GM19025 (cell line): Measurements from ENCODE around the gene SCRT2.

Experiments used
- ATAC-seq: cut with Tn5 transposase; IDR thresholded peaks from one replicate; pipeline ENCODE4 v1.9.1; 2021; ENCODE audit warnings: mild to moderate bottlenecking, low read depth, moderate library complexity; ENCODE audit not compliant: unreplicated experiment

Gene SCRT2

DNA sequence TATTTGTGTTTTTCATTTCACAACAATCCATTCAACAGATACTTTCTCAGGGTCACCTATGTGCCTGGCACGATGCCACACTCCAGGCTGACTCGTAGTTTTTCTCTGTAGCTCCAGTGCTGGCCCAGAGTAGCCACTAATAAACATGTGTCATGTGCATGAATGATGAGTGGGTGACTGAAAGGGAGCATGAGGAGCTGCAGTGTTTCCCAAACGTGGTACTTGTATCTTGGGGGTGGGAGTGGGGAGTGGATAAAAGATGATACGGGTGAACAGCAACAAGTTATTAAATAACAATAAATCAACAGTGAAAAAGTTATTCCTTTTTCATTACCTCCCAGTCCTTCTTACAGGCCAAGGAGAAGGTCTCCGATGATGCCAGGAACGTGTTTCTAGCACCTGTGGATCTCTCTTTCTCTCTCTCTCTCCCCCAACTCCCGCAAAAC, 39.7 kb downstream of the SCRT2 start:
- ATAC-seq = no peak

DNA sequence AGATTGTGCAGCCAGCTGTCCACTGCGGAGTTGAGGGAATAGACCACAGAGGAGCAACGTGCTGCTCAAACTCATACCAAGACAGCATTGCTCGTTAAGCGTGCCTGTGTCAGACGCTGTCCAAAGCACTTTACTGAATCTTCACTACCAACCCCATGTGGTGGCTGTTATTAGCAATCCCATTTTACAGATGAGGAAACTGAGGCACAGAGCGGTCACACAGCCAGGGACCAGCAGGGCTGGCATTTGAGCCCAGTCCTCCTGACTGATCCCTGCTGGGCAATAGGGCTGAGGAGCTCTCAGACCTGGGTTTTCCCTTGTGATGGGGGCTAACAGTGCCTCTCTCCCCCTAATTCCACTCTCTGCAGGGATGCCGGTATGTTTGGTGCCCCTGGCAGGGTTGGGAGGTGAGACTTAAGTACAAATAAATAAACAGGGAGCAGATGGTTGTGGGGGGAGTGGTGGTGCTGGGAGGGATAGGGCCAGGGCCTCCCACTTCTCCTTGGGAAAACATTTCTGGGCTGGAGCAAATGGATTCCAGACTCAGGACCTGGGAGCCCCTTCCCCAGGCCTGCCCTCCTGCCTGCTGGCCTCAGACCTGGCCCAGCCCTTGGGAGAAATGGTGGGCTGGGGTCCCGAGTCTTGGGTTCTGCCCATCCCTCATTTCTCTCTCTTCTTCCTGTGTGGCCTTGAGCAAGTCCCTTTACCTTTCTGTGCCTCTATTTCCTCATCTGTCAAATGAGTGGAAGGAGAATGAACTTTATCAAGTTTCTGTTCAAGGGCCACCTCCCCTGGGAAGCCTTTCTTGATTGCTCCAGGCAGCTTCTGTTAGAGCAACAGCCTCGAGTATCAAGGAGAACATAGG, 40.3 kb downstream of the SCRT2 start:
- no peak for ATAC-seq

DNA sequence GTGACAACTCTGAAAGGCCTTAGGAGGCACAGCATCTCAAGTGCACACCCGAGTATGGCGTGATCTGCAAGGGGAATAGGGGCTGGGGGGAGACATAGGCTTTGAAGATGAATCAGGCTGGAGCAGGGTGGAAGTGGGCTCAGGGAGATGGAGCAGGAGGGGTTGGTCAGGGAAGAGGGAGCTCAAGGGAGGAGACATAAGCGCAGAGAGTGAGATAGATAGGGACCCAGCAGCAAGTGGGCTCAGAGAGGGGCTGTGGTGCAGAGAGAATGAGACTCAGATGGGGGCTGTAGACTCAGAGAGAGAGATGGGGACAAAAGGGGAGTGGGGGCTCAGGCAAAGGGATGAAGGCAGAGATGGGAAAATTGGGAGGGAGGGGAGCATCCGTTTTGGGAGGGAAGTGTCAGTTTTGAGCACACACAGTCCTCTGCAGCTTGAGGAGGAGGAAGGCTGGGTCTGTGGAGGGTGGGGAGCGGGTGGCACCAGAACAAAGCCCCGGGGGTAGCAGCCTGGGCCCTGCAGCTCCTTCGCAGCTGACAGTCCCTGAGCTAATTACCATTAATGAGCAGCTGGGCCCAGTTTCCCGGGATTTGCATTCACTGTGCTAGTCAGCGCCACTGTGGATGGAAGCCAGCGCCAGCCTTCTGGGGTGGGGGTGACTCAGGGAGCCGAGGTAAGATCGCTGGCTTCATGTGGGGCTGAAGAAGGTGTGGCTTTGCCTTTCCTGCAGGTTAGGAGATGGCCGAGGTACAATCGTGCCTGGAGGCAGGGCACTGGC, 41.3 kb downstream of the SCRT2 start:
- no peak for ATAC-seq

DNA sequence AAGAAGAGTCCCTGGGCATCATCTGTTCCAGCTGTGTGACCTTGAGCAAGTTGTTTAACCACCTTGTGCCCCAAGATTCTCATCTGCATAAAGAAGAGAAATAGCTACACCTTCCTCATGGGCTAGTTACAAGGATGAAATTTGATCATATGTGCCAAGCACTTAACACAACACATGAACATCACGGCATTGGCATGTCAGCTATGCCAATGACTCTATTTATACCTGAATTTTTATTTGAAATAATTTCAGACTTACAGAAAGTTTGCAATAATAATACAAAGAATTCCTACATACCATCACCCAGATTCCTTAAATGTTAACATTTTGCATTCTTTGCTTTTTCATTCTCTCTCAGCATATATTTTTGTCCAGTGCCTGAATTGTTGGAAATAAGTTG, 44.5 kb downstream of the SCRT2 start:
- ATAC-seq = no peak

DNA sequence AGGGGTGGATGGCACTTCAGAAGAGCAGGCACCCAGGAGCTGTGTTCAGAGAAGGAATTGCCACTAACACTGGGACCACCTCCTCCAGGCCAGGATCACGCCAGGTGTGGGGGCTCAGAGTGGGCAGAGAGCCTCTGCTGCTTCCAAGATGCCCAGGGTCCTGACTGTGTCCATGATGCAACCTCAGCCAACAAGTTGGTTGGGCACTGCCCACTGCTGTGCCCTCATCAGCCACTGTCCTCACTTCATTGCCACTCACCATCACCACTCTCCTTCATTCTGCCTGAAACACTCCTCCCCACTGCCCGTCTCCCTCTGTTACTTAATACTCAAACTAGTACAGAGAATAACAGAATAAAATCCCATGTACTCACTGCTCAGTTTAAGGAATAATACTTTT, 49.0 kb downstream of the SCRT2 start:
- ATAC-seq = no peak

DNA sequence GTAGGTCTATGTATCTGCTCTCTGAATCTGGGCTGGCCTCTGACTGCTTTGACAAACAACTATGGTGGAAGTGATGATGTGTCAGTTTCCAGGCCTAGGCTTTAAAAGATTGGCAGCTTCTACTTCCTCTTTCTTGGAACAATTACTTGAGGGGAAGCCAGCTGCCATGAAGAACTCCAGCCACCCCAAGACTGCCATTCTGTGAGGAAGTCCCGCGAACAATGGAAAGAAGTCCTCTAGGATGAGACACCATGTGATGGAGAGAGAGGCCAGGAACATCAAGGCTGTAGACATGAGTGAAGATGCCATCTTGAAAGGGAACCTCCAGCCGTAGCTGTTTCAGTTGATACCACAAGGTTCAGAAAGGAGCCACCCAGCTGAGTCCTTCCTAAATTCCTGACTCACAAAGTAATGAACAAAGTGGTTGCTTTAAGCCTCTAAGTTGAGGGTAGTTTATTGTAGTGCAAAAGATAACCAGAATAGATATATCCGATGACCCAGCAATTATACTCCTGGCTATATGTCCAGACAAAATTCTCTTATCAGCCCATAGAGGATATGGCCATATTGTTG, 50.2 kb downstream of the SCRT2 start:
- ATAC-seq = no peak

DNA sequence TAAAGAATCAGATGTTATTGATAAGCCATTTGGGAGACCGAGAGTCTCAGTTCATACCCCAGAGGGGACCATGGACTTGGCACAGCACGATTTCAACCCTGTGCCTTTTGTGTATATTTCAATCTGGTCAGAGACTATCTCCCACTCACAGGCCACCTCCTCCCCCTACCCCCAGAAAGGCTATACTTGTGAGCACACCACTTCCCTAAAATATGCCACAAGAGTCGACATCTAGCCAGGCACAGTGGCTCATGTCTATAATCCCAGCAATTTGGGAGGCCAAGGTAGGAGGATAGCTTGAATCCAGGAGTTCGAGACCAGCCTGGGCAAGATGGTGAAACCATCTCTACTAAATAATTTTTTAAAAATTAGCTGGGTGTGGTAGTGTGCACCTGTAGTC, 51.9 kb downstream of the SCRT2 start:
- ATAC-seq = no peak

DNA sequence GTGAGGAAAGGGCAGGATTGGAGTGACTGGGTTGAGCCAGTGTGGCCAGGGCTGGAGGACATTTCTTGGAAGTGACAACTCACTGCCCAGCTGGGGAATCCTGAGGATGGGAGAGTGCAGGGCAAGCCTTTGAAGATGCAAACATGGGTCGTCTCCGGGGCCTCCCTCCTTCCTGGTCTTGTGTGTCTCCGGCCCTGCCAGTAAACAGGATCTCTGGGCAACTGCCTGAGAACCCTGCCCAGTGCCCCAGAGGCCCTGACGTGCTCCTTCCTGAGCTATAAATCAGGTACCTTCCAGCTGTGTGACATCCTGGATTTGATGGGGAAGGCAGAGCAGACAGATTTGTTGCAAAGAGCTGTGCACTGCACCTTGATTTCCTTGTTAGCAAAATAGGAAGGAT, 52.6 kb downstream of the SCRT2 start:
- ATAC-seq = no peak

DNA sequence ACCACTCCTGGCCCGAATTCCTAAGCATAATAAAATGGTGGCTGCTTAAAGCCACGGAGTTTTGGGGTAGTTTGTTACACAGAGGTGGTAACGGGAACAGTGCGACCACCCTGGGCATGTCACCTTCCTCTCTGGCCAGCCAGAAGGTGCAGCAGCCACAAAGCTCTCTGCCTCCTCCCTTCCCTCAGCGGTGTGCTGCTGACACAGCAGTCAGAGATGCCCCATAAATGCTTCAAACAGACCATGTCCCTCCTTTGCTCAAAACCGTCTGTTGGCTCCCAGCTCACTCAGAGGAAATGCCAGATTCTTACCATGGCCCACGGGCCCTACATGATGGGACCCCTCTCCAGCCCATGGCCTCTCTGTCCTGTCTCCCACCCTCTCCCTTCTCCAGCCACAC, 53.4 kb downstream of the SCRT2 start:
- no peak for ATAC-seq

DNA sequence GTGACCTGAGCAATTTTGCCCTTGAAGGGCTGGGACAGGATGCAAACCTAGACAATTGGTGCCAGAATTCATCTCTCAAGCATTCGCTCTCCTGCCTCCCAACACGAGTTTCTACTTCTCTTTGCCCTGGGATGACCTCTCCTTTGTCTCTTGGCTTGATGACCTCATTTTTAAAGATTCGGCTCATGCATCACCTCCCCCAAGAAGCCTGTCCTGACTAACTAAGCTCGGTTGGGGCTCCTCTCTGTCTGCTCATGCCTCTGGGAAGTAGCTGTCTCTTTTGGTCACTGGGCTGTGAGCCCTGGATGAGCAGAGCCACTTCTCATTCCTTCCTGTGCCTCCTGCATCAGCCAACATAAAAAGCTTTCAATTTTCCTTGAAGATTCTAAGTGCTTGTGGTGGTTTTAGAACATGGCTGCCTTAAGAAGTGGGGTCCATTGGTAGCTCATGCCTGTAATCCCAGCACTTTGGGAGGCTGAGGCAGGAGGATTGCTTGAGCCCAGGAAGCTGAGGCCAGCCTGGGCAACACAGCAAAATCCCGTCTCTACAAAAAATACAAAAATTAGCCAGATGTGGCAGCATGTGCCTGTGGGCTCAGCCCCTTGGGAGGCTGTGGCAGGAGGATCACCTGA, 54.4 kb downstream of the SCRT2 start:
- no peak for ATAC-seq

DNA sequence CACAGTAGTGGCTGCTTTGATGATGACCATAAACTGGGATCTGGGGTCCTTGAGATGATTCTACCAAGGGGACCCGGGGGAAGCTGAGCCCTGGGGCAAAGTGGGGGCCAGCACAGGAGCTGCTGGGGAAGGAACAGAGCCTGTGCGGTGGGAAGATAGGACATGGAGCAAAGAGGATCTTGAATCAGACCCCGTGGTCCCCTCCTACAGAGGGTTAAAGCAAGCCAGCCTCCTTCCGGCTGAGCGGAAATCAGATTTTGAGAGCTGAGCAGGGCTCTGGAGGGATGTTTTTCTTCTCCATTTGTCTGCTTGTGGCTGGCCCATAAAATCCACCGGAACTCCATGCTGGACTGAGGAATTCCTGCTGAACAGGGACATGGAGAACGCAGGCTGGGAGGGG, 55.4 kb downstream of the SCRT2 start:
- no peak for ATAC-seq

DNA sequence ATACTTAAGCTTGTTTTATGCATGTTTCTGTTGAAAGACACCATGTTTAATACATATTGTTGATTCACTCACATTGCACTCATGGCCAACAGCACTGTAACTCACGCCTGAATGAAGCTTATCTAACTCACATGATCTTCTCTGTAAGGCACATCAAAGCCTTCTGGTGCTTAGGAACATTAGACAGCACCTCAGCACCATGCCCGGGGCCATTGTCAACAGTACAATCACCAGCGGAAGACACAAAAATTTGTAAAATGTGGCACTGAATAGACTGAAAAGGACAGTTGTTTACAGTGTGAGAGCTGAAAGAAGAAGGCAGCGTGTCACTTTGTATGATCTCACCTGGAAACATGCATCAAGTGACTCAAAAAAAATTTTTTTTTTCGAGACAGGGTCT, 56.6 kb downstream of the SCRT2 start:
- no peak for ATAC-seq

DNA sequence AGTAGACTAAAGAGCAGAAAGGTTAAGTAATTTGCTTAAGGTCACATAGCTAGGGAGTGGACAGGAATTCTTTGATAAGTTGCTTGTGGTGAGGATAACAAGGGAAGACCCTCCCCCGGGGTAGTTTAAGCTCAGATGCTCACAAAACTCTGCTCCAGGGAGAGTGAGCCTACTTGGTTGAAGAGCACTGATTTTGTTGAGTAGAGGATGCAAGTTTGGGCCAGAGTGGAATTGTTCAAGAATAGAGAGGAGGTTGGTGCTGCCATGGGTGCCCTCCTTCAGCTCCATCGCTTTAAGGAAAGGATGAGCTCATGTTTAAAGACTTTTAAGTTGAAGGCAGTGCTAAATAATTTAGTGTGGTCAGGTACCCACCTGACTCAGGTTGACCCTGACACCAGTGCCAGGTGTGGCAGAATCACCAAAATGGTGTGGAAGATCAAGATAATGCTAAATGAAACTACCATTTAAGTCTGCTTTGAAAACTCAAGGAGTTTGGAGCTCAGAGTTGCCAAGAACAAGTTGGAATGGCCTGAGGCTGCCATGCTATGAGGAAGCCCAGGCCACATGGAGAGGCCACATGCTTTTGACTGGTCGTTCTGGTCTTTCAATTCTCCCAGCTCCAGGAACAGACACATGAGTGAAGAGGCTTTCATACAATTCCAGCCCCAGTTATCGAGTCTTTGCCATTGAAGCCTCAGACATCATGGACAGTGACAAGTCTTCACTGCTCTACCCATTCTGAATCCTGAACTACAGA, 57.5 kb downstream of the SCRT2 start:
- ATAC-seq = no peak

DNA sequence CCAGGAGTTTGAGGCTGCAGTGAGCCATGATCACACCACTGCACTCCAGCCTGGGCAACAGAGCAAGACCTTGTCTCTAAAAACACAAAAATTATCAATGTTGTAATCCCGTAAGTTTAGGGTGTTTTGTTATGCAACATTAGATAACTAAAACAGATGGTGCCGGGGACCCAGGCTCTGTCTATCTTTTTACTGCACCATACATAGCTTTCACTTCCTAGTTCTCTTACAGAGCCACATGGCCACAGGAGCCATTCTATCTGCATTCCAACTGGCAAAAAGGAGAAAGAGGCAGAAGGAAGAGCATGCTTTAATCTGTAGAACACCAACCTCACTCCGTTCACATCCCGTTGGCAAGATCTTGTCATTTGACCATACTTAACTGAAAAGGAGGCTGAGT, 60.1 kb downstream of the SCRT2 start:
- ATAC-seq = no peak

DNA sequence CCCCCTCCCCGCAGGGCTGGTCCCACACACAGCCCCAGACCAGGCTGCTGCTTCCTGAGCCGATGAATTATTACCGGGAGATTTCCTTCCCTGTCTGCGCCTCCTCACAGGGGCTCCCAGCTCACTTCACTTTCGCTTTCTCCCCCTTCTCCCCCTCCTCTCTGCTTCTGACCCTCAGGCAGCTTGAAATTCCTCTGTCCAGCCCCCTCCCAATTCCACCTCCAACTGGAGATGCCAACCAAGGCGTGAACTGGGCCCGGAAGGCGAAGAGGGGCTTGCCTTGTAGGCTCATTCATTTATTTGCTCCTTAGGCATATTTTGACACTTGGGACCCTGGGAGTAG, 63.8 kb downstream of the SCRT2 start:
- ATAC-seq = no peak
